Measurements from ENCODE around the gene BRD9.

The BRD9 gene

GRCh38 chr5:907366-907910, 14.8 kb upstream of the BRD9 start:
- H3K36me3 ChIP-seq (ENCODE audit: control insufficient read depth in 2 of 2, insufficient read depth in 1 of 2, low read length in 2 of 2), result peaks cover 59 to 91% of the 10 kb centered on the region in 2 experiments
- TF ChIP-seq ZNF843 (tag by site-specific recombination; IDR thresholded peaks at IDR 0.05), result no peak
- no peak for TF ChIP-seq ZNF132 (tag by site-specific recombination; IDR thresholded peaks at IDR 0.05; ENCODE audit: borderline replicate concordance)
- TF ChIP-seq ZNF785 (tag by site-specific recombination; IDR thresholded peaks at IDR 0.05), result no peak
- TF ChIP-seq SCRT1 (tag by site-specific recombination; IDR thresholded peaks at IDR 0.05; ENCODE audit: borderline replicate concordance), result no peak
- TF ChIP-seq ZNF560 (tag by site-specific recombination; IDR thresholded peaks at IDR 0.05; ENCODE audit: borderline replicate concordance), result no peak
- TF ChIP-seq ZNF366 (tag by site-specific recombination; conservative IDR thresholded peaks at IDR 0.05), result no peak
- no peak for TF ChIP-seq GLI2 (tag by site-specific recombination; IDR thresholded peaks at IDR 0.05; ENCODE audit: borderline replicate concordance, low read depth)
- no peak for TF ChIP-seq ZNF394 (tag by site-specific recombination; IDR thresholded peaks at IDR 0.05; ENCODE audit: borderline replicate concordance)
- no peak for TF ChIP-seq ZNF148 (tag by site-specific recombination; IDR thresholded peaks at IDR 0.05; ENCODE audit: borderline replicate concordance)
- no peak for TF ChIP-seq KLF17 (tag by site-specific recombination; IDR thresholded peaks at IDR 0.05)
- no peak for TF ChIP-seq ZEB2 (tag by site-specific recombination; IDR thresholded peaks at IDR 0.05)
- no peak for TF ChIP-seq TCF7L2 (IDR thresholded peaks at IDR 0.05; ENCODE audit: borderline replicate concordance, low read depth, low read length)
- TF ChIP-seq ZNF529 (tag by site-specific recombination; IDR thresholded peaks at IDR 0.05; ENCODE audit: insufficient replicate concordance), result no peak
- no peak for TF ChIP-seq TRIM28 (IDR thresholded peaks at IDR 0.05; ENCODE audit: borderline replicate concordance, low read length)
- no peak overlapping the region for H3K27ac ChIP-seq (ENCODE audit: extremely low read depth, low read depth, low read length)
- H3K9me3 ChIP-seq (ENCODE audit: control insufficient read depth, insufficient read depth, low read depth, low read length), result no peaks in the 10 kb centered on the region
- H3K4me1 ChIP-seq (ENCODE audit: control insufficient read depth, insufficient read depth, low read length), result no peaks in the 10 kb centered on the region
- ChIA-PET POLR2A (no interaction called here), CTCF (interaction anchor here (0.5 kb wide), 1 partner anchor 18 kb away, joined by 4 read pairs; no protein-coding TSS in a partner anchor)
- no peak overlapping the region for H3K4me3 ChIP-seq (ENCODE audit: low read depth, low read length)

GRCh38 chr5:905139-905642, 12.6 kb upstream of the BRD9 start:
- H3K4me1 ChIP-seq (ENCODE audit: control insufficient read depth, insufficient read depth, low read length), result no peaks in the 10 kb centered on the region
- CTCF ChIA-PET, result interaction anchor here (0.6 to 5.2 kb wide), 9 partner anchors 9 to 459 kb away, joined by 3 to 39 read pairs (median 8); partner anchors contain the start of genes BRD9 and TRIP13
- POLR2A ChIA-PET, result interaction anchor here (1.5 kb wide), 1 partner anchor 12 kb away, joined by 4 read pairs; the partner anchor contains the start of genes BRD9 and TRIP13
- peaks cover 68 to 94% of the 10 kb centered on the region in 2 experiments for H3K36me3 ChIP-seq (ENCODE audit: control insufficient read depth in 2 of 2, insufficient read depth in 1 of 2, low read length in 2 of 2)
- no peak overlapping the region for H3K27ac ChIP-seq (ENCODE audit: extremely low read depth, low read depth, low read length)
- H3K4me3 ChIP-seq (ENCODE audit: low read depth, low read length), result no peak overlapping the region
- TF ChIP-seq ZNF138 (tag by site-specific recombination; IDR thresholded peaks at IDR 0.05; ENCODE audit: borderline replicate concordance), result no peak
- H3K9me3 ChIP-seq (ENCODE audit: control insufficient read depth, insufficient read depth, low read depth, low read length), result no peaks in the 10 kb centered on the region

GRCh38 chr5:903756-904096, 11.1 kb upstream of the BRD9 start:
- no peak overlapping the region for H3K27ac ChIP-seq (ENCODE audit: extremely low read depth, low read depth, low read length)
- POLR2A ChIA-PET, result interaction anchor here (1.3 kb wide), 1 partner anchor 457 kb away, joined by 5 read pairs; no protein-coding TSS in a partner anchor
- H3K36me3 ChIP-seq (ENCODE audit: control insufficient read depth in 2 of 2, insufficient read depth in 1 of 2, low read length in 2 of 2), result peaks cover 65 to 86% of the 10 kb centered on the region in 2 experiments
- H3K4me1 ChIP-seq (ENCODE audit: control insufficient read depth, insufficient read depth, low read length), result no peaks in the 10 kb centered on the region
- TF ChIP-seq ZNF10 (tag by site-specific recombination; IDR thresholded peaks at IDR 0.05) (no peak), SCRT1 (tag by site-specific recombination; IDR thresholded peaks at IDR 0.05; ENCODE audit: borderline replicate concordance) (no peak), ZNF292 (tag by site-specific recombination; IDR thresholded peaks at IDR 0.05; ENCODE audit: borderline replicate concordance, low read depth) (no peak), KLF17 (tag by site-specific recombination; IDR thresholded peaks at IDR 0.05) (no peak), ZFP37 (tag by site-specific recombination; IDR thresholded peaks at IDR 0.05) (no peak), PRDM1 (tag by site-specific recombination; IDR thresholded peaks at IDR 0.05) (no peak)
- CTCF ChIA-PET, result interaction anchor here (0.5 to 5.2 kb wide), 7 partner anchors 9 to 457 kb away, joined by 3 to 39 read pairs (median 3); partner anchors contain the start of genes BRD9 and TRIP13
- no peaks in the 10 kb centered on the region for H3K9me3 ChIP-seq (ENCODE audit: control insufficient read depth, insufficient read depth, low read depth, low read length)
- no peak overlapping the region for H3K4me3 ChIP-seq (ENCODE audit: low read depth, low read length)
